Measurements from ENCODE around the gene FOXP2.

Gene FOXP2

DNA sequence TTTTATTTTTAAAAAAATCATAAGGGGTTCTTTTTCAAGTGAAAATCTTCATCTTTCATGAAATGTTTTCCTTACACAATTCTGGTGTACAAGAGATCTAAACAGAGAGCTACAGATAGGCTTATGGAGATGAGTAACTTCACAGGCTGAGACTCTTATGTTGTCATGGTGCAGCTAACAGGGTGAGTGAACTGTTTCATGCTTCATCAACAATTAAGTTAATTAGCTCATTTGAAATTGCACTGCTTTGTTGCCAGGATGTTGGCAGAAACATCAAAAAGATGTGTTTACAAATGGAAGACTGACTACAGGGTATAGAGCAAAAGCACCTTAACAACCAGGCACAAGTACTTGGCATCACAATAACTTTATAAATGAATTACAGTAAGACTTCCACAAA is 230.8 kb downstream of the FOXP2 start:
- Histone ChIP-seq H3K9me2 (ENCODE audit: low read depth, low read length) (no peaks in the 10 kb centered on the region; the same call in 1 of the 2 replicates), H3K4me2 (ENCODE audit: low read length) (no peak overlapping the region), H2AFZ (ENCODE audit: low read length) (no peak overlapping the region), H3K36me3 (ENCODE audit: insufficient read depth, low read length) (no peaks in the 10 kb centered on the region), H3K27me3 (ENCODE audit: insufficient read depth, low read length) (no peaks in the 10 kb centered on the region), H4K20me1 (ENCODE audit: insufficient read depth, low read length) (no peaks in the 10 kb centered on the region), H3K27ac (ENCODE audit: low read depth, low read length, poor library complexity, severe bottlenecking) (no peak overlapping the region), H3K79me2 (ENCODE audit: insufficient read depth, low read length) (no peaks in the 10 kb centered on the region), H3F3A (ENCODE audit: insufficient read depth, low read length) (no peaks in the 10 kb centered on the region), H3K9me3 (ENCODE audit: low read length) (no peaks in the 10 kb centered on the region), H3K4me3 (ENCODE audit: low read depth, low read length, poor library complexity, severe bottlenecking) (no peak overlapping the region), H3K9ac (ENCODE audit: low read length) (no peak overlapping the region), H3K4me1 (ENCODE audit: insufficient read depth, low read length, severe bottlenecking) (no peaks in the 10 kb centered on the region)
- TF ChIP-seq, protein P1, sequence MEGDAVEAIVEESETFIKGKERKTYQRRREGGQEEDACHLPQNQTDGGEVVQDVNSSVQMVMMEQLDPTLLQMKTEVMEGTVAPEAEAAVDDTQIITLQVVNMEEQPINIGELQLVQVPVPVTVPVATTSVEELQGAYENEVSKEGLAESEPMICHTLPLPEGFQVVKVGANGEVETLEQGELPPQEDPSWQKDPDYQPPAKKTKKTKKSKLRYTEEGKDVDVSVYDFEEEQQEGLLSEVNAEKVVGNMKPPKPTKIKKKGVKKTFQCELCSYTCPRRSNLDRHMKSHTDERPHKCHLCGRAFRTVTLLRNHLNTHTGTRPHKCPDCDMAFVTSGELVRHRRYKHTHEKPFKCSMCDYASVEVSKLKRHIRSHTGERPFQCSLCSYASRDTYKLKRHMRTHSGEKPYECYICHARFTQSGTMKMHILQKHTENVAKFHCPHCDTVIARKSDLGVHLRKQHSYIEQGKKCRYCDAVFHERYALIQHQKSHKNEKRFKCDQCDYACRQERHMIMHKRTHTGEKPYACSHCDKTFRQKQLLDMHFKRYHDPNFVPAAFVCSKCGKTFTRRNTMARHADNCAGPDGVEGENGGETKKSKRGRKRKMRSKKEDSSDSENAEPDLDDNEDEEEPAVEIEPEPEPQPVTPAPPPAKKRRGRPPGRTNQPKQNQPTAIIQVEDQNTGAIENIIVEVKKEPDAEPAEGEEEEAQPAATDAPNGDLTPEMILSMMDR (IDR thresholded peaks at IDR 0.05; ENCODE audit: low read length): no peak
- no peak for TF ChIP-seq EZH2 (IDR thresholded peaks at IDR 0.05; ENCODE audit: borderline replicate concordance, low read length)

DNA sequence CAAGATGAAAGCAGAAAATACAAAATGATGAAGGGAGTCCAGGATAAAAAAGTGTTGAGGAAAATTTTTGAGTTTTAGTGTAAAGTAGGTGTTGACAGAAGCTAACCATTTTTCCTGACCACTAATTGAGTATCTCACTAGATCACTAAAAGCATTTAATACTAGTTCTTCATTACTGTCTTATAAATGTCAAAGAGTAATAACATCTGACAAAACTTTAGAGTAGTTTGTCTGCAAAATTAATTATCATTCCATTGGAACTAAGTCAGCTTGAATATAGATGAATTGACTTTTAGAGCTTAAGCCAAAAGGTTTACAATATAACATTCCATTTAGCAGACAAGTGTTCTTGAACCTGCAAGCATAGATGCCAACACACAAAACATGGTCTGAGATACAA is 232.9 kb downstream of the FOXP2 start:
- H2AFZ ChIP-seq (ENCODE audit: low read length): no peak overlapping the region
- TF ChIP-seq, protein P1 (IDR thresholded peaks at IDR 0.05; ENCODE audit: low read length): no peak
- no peak for TF ChIP-seq EZH2 (IDR thresholded peaks at IDR 0.05; ENCODE audit: borderline replicate concordance, low read length)
- H3K9me2 ChIP-seq (ENCODE audit: low read depth, low read length): no peaks in the 10 kb centered on the region
- H3K27me3 ChIP-seq (ENCODE audit: insufficient read depth, low read length): no peaks in the 10 kb centered on the region
- H3K27ac ChIP-seq (ENCODE audit: low read depth, low read length, poor library complexity, severe bottlenecking): no peak overlapping the region
- no peaks in the 10 kb centered on the region for H3K79me2 ChIP-seq (ENCODE audit: insufficient read depth, low read length)
- H3F3A ChIP-seq (ENCODE audit: insufficient read depth, low read length): no peaks in the 10 kb centered on the region
- H3K4me3 ChIP-seq (ENCODE audit: low read depth, low read length, poor library complexity, severe bottlenecking): no peak overlapping the region
- H3K9me3 ChIP-seq (ENCODE audit: low read length): no peaks in the 10 kb centered on the region
- no peaks in the 10 kb centered on the region for H3K36me3 ChIP-seq (ENCODE audit: insufficient read depth, low read length)
- no peak overlapping the region for H3K4me2 ChIP-seq (ENCODE audit: low read length)
- H4K20me1 ChIP-seq (ENCODE audit: insufficient read depth, low read length): no peaks in the 10 kb centered on the region
- H3K4me1 ChIP-seq (ENCODE audit: insufficient read depth, low read length, severe bottlenecking): no peaks in the 10 kb centered on the region
- no peak overlapping the region for H3K9ac ChIP-seq (ENCODE audit: low read length)

DNA sequence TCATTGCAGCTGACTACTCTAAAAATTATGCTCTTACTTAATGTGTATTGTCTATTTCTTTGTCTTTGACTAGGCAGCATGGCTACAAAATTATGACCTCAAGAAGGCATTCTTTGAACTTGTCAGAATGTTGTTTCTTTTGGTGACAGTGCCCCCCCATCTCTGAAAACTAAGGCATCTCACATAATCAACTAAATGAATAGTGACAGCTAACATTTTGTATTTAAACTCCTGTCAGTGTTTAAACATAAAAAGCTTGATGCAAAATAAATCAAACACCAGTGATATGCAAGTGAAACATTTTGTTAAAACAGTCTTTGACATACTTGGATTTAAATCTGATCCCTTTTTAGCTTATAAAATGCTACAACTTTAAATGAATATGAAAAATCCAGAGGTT is 233.5 kb downstream of the FOXP2 start:
- Histone ChIP-seq H3K79me2 (ENCODE audit: insufficient read depth, low read length) (no peaks in the 10 kb centered on the region), H3K27ac (ENCODE audit: low read depth, low read length, poor library complexity, severe bottlenecking) (no peak overlapping the region), H3K9me2 (ENCODE audit: low read depth, low read length) (no peaks in the 10 kb centered on the region), H3K9me3 (ENCODE audit: low read length) (no peaks in the 10 kb centered on the region), H3K4me3 (ENCODE audit: low read depth, low read length, poor library complexity, severe bottlenecking) (no peak overlapping the region), H3K27me3 (ENCODE audit: insufficient read depth, low read length) (no peaks in the 10 kb centered on the region), H3K4me2 (ENCODE audit: low read length) (no peak overlapping the region), H3K4me1 (ENCODE audit: insufficient read depth, low read length, severe bottlenecking) (no peaks in the 10 kb centered on the region), H3F3A (ENCODE audit: insufficient read depth, low read length) (no peaks in the 10 kb centered on the region), H3K9ac (ENCODE audit: low read length) (no peak overlapping the region), H3K36me3 (ENCODE audit: insufficient read depth, low read length) (no peaks in the 10 kb centered on the region), H2AFZ (ENCODE audit: low read length) (no peak overlapping the region), H4K20me1 (ENCODE audit: insufficient read depth, low read length) (no peaks in the 10 kb centered on the region)
- TF ChIP-seq, protein P1 (IDR thresholded peaks at IDR 0.05; ENCODE audit: low read length): no peak
- no peak for TF ChIP-seq EZH2 (IDR thresholded peaks at IDR 0.05; ENCODE audit: borderline replicate concordance, low read length)
